HG02642 (cell line): ENCODE data around the gene SLC1A7.

Experiments
- ATAC-seq: cut with Tn5 transposase; IDR thresholded peaks from one replicate; pipeline ENCODE4 v1.9.1; 2021; ENCODE audit warnings: mild to moderate bottlenecking; ENCODE audit not compliant: unreplicated experiment, poor library complexity

SLC1A7 gene

GRCh38 chr1:53162621-53163020, 20.2 kb upstream of the SLC1A7 start:
- no peak for ATAC-seq

GRCh38 chr1:53160924-53161378, 18.5 kb upstream of the SLC1A7 start:
- ATAC-seq = no peak

GRCh38 chr1:53158900-53159299, 16.5 kb upstream of the SLC1A7 start:
- no peak for ATAC-seq

GRCh38 chr1:53156783-53157182, 14.3 kb upstream of the SLC1A7 start:
- ATAC-seq = no peak

GRCh38 chr1:53155945-53156344, 13.5 kb upstream of the SLC1A7 start:
- ATAC-seq = no peak

- no peak for ATAC-seq
Measured at GRCh38 chr1:53155534-53155933, 13.1 kb upstream of the SLC1A7 start.

- no peak for ATAC-seq
Measured at GRCh38 chr1:53154859-53155438, 12.5 kb upstream of the SLC1A7 start.

GRCh38 chr1:53153752-53154151, 11.3 kb upstream of the SLC1A7 start:
- ATAC-seq = no peak

- no peak for ATAC-seq
Measured at GRCh38 chr1:53148123-53148522, 5.7 kb upstream of the SLC1A7 start.

GRCh38 chr1:53147174-53147573, 4.7 kb upstream of the SLC1A7 start:
- ATAC-seq = no peak

GRCh38 chr1:53145942-53146708, 3.7 kb upstream of the SLC1A7 start:
- no peak for ATAC-seq

- no peak for ATAC-seq
Measured at GRCh38 chr1:53145619-53145941, 3.1 kb upstream of the SLC1A7 start.

- no peak for ATAC-seq
Measured at GRCh38 chr1:53145051-53145600, 2.7 kb upstream of the SLC1A7 start.

GRCh38 chr1:53144201-53144600, 1.8 kb upstream of the SLC1A7 start:
- ATAC-seq = no peak

GRCh38 chr1:53143527-53143926, 1.1 kb upstream of the SLC1A7 start:
- ATAC-seq = no peak

GRCh38 chr1:53141487-53142055, 867 bp downstream of the SLC1A7 start:
- ATAC-seq = no peak

- ATAC-seq = no peak
Measured at GRCh38 chr1:53140451-53140850, 2.0 kb downstream of the SLC1A7 start.

GRCh38 chr1:53139951-53140361, 2.5 kb downstream of the SLC1A7 start:
- ATAC-seq = no peak

GRCh38 chr1:53138991-53139884, 3.2 kb downstream of the SLC1A7 start:
- no peak for ATAC-seq

- ATAC-seq = no peak
Measured at GRCh38 chr1:53137729-53138128, 4.7 kb downstream of the SLC1A7 start.

GRCh38 chr1:53135735-53136114, 6.7 kb downstream of the SLC1A7 start:
- ATAC-seq = no peak
